ENCODE results near the gene NECAB3. TPM values are rescaled to one million over a fixed set of nuclear protein-coding genes. Genes with fewer than 3 reads are reported as not detected.

The NECAB3 gene
- total RNA-seq, 1 donor from 2014 or later, result 19.5 TPM

DNA sequence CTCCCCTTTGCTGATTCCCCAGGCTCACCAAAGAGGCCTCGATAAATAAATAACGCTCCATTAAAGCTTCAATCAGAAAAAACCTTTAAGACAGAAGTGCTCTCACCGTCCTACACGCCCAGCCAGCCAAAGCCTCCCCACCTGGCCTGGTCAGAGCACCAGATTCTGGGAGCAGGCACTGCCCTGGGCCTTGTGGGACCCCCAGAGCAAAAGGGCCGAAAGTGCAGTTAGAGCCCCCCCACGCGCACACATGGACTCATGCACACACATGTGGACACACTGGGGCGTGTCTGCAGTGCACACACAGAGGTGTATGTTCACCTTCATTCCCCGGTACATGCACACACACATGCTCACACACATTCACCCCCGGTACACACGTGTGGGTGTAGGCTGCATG is 1.9 kb upstream of the NECAB3 start:
- H3K4me1 Mint-ChIP-seq (ENCODE audit: low read depth, unreplicated experiment), result peaks cover 3% of the 10 kb centered on the region
- DNase-seq (ENCODE audit: low read depth) (no peak), FAIRE-seq (no peak)
- Histone ChIP-seq H2AFZ (ENCODE audit: low read depth, low read length) (no peak overlapping the region), H3K4me1 (ENCODE audit: insufficient read depth, low read length) (peaks cover 29% of the 10 kb centered on the region), H3K79me2 (ENCODE audit: insufficient read depth, low read length) (peaks cover 2% of the 10 kb centered on the region), H3K4me3 (ENCODE audit: insufficient read depth, low read depth, low read length) (no peak overlapping the region), H3K9ac (ENCODE audit: low read length) (no peak overlapping the region), H3K27me3 (ENCODE audit: insufficient read depth, low read length) (no peaks in the 10 kb centered on the region), H3K4me2 (ENCODE audit: low read length) (no peak overlapping the region), H3K36me3 (ENCODE audit: insufficient read depth, low read length) (no peaks in the 10 kb centered on the region), H4K20me1 (ENCODE audit: insufficient read depth, low read length) (peaks cover 35% of the 10 kb centered on the region), H3K9me3 (ENCODE audit: insufficient read depth, low read depth, low read length) (no peaks in the 10 kb centered on the region), H3K27ac (ENCODE audit: low read depth, low read length) (no peak overlapping the region)
- H3K27ac Mint-ChIP-seq (ENCODE audit: unreplicated experiment), result no peak overlapping the region
- peaks cover 10% of the 10 kb centered on the region for H3K36me3 Mint-ChIP-seq (ENCODE audit: low read depth, unreplicated experiment)
- no peak for TF ChIP-seq EZH2 (IDR thresholded peaks at IDR 0.05; ENCODE audit: insufficient read depth, low read length)
- TF ChIP-seq, protein P1, sequence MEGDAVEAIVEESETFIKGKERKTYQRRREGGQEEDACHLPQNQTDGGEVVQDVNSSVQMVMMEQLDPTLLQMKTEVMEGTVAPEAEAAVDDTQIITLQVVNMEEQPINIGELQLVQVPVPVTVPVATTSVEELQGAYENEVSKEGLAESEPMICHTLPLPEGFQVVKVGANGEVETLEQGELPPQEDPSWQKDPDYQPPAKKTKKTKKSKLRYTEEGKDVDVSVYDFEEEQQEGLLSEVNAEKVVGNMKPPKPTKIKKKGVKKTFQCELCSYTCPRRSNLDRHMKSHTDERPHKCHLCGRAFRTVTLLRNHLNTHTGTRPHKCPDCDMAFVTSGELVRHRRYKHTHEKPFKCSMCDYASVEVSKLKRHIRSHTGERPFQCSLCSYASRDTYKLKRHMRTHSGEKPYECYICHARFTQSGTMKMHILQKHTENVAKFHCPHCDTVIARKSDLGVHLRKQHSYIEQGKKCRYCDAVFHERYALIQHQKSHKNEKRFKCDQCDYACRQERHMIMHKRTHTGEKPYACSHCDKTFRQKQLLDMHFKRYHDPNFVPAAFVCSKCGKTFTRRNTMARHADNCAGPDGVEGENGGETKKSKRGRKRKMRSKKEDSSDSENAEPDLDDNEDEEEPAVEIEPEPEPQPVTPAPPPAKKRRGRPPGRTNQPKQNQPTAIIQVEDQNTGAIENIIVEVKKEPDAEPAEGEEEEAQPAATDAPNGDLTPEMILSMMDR (IDR thresholded peaks at IDR 0.05; ENCODE audit: insufficient read depth, low read depth, low read length), result no peak
- peaks cover 9% of the 10 kb centered on the region for H3K27me3 Mint-ChIP-seq (ENCODE audit: low read depth, unreplicated experiment)
- H3K9me3 Mint-ChIP-seq (ENCODE audit: unreplicated experiment), result no peaks in the 10 kb centered on the region
- no peak overlapping the region for H3K4me3 Mint-ChIP-seq (ENCODE audit: unreplicated experiment)

DNA sequence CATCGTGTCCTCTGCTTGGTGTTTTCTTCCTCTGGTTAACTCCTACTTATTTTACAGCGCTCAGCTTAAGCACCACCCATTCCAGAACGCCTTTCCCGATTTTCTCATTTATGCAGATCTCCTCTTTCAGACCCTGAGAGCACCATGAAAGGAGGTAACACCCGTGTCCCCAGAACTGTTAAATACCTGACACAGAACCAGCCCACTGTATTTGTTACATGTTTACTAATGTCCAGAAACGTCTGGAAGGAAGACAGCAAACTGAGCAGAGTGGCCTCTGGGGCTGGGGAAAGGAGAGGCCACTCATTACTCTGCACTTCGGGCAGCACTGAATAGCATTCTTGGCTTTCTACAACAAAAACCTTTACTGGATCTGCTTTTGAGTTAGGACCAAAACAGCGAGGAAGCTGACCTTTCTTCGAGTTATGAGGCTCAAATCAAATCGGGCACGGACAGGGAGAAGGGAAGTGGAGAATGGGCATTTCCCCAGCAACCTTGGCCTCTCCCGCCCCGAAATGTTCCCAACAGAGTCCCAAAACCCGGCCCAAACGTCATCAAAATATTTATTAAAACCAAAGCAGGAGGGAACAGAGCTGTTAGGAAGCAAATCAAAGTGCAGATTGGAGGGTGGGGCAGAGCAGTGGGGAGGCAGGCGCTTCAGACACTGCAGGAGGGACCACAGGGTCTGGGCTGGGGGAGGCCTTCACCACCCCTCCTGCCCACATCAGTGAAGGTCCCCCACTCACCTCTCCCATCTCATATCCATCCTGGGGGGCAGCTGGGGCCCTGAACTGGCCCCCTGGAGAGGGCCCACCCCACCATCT is 1.1 kb upstream of the NECAB3 start:
- peak overlapping the region; percentile 65 for H3K4me3 ChIP-seq (ENCODE audit: insufficient read depth, low read depth, low read length)
- H3K9me3 ChIP-seq (ENCODE audit: insufficient read depth, low read depth, low read length), result no peaks in the 10 kb centered on the region
- Mint-ChIP-seq H3K4me1 (ENCODE audit: low read depth, unreplicated experiment) (peaks cover 3% of the 10 kb centered on the region), H3K27ac (ENCODE audit: unreplicated experiment) (no peak overlapping the region), H3K36me3 (ENCODE audit: low read depth, unreplicated experiment) (peaks cover 13% of the 10 kb centered on the region), H3K4me3 (ENCODE audit: unreplicated experiment) (peak overlapping the region; percentile 78), H3K9me3 (ENCODE audit: unreplicated experiment) (no peaks in the 10 kb centered on the region), H3K27me3 (ENCODE audit: low read depth, unreplicated experiment) (peaks cover 7% of the 10 kb centered on the region)
- H3K27me3 ChIP-seq (ENCODE audit: insufficient read depth, low read length), result no peaks in the 10 kb centered on the region
- no peaks in the 10 kb centered on the region for H3K36me3 ChIP-seq (ENCODE audit: insufficient read depth, low read length)
- TF ChIP-seq, protein P1 (IDR thresholded peaks at IDR 0.05; ENCODE audit: insufficient read depth, low read depth, low read length), result no peak
- no peak for TF ChIP-seq EZH2 (IDR thresholded peaks at IDR 0.05; ENCODE audit: insufficient read depth, low read length)
- no peak for DNase-seq (ENCODE audit: low read depth)
- H3K79me2 ChIP-seq (ENCODE audit: insufficient read depth, low read length), result peaks cover 2% of the 10 kb centered on the region
- H3K4me1 ChIP-seq (ENCODE audit: insufficient read depth, low read length), result peaks cover 34% of the 10 kb centered on the region
- H3K27ac ChIP-seq (ENCODE audit: low read depth, low read length), result no peak overlapping the region
- peak overlapping the region; percentile 78 for H3K9ac ChIP-seq (ENCODE audit: low read length)
- FAIRE-seq, result no peak
- H3K4me2 ChIP-seq (ENCODE audit: low read length), result peak overlapping the region; percentile 99
- peaks cover 29% of the 10 kb centered on the region for H4K20me1 ChIP-seq (ENCODE audit: insufficient read depth, low read length)
- peak overlapping the region; percentile 92 for H2AFZ ChIP-seq (ENCODE audit: low read depth, low read length)
